Measurements from ENCODE around the gene TECTB. TPM values are rescaled to one million over a fixed set of nuclear protein-coding genes. Genes with fewer than 3 reads are reported as not detected.

TECTB gene
- total RNA-seq, 1 donor from 2014 or later: not detected

DNA sequence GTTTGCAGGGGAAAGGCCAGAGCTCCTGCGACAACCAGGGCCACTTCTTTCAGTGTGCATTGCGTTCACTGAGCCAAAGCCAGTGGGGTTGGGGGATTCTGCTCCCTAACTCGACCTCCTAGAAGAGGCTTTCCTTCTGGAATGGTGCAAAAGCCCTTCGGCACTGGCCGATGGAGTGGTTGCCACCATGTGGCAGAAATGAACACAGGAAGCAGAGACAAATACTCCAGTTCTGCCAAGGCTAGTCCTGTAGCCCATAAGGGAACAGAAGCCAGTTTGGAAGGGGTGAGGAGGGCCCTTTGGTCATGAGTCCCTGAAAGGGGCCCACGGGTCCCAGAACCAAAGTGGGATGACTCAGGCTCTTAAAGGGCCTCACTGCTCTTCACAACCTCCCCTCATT, 61.1 kb downstream of the TECTB start:
- DNase-seq (ENCODE audit: low spot score in 2 of 2) (no peak), FAIRE-seq (no peak)

DNA sequence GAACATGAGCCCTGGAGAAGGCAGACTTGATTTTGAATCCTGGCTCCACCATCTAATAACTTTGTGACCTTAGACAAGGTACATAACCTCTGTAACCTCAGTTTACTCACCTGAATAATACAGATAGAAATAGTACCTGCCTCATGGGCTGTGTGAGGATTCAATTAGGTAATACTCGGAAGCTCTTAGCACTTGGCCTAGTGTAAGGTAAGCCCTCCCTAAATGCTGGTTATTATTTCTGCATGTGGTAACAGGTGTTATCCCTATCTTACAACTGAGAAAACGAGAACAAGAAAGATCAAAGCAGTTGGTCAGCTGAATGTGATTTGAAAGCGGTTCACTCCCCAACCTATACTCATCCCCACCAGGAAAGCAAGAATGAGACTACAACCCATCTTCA, 62.0 kb downstream of the TECTB start:
- FAIRE-seq: no peak

DNA sequence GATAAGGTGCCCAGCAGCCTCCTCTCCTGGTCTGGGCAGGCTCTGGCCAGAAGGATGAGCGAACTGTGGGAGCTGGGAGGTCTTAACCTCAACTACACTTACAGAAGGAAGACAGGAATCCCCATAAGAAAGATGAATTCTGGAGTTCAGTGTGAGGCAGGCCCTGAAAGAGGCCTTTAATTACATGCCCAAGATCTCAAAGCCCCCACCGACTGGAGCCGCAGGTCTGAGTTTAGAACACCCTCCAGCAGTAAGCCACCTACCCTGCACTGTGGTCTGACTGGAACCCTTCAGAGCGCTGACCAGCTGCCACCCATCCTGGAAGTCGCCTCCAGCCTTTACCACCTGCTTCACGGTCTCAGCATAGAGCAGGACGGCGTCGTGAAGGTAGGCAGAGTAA, 62.5 kb downstream of the TECTB start:
- no peak for DNase-seq (ENCODE audit: low spot score in 2 of 2)
- FAIRE-seq: no peak

More for the DNA sequence above, 62.0 kb downstream of the TECTB start:
- no peak for DNase-seq (ENCODE audit: low spot score in 2 of 2)

DNA sequence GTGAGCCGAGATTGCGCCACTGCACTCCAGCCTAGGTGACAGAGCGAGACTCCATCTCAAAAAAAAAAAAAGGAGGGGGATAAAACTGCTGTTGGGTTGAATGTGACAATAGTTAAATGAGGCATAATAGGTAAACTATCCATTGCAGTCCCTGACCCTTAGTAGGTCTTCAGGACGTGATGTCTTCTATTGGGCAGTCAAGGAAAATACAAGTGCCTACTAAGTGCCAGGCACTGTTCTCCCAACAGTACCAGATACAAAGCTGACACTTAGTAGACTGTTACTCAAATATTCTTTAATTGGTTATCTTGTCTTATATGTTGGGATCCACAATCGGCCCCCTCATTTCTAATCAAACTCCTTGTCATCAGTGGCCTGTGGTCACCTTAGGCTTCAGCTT, 63.6 kb downstream of the TECTB start:
- DNase-seq (ENCODE audit: low spot score in 2 of 2) (no peak), FAIRE-seq (no peak)

DNA sequence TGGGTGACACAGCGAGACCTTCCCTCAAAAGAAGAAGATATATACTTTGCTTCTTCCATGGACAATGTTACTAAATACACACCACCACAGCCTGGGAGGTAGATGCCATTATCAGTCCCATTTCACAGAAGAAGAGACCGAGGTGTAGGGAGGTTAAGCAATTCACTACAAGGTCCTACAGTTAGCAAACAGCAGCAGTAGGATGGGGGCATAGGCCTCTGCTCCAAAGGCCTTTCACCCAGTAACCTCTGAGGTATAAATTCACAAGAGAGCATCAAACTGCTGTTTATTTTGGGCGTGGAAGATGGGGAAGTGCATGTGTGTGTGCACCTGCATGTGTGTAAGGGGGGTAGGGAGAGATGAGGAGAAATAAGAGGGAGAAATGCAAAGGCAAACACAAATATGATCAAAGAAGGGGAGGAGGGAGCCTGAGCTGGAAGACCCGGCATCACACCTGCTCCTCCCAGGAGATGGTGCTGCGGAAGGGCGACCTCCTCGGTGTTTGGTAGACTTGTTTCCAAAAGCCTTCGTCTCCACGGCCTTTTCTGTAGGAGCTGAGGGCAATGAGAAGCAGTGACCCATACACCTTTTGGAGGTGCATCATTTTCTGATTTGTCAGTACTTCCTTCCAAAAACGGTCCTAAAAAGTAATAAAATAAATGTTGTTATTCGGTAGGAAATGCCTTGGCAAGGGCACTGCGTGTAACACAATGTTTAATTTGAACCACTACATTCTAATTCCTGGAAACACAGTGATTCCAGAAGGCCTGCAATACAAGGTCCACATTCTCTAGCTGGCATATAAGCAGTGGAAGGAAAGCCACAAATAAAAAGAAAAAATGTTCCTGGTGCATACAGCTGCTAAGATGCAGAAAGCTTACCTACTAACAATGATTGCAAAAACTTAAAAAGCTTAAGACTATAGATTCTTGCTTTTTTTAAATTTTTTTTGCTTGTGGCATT, 64.8 kb downstream of the TECTB start:
- FAIRE-seq (no peak), DNase-seq (ENCODE audit: low spot score in 2 of 2) (no peak)

DNA sequence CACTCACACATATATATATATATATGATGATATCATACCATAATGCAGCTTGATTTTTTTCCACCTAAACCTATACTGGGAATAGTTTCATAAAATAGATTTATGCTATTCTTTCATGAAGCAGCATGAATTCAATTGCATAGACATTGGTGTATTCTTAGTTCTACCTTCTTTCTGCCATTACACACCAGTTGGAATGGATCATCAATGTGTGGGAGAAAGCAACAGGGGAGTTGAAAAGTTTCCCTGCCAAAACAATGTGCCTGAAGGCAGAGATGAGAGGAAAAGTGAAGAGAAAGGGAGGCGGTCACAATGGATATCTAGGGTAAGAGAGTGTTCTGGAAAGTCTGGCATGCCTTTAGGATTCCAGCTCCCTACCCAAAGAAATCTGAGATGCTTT, 65.6 kb downstream of the TECTB start:
- FAIRE-seq (no peak), DNase-seq (ENCODE audit: low spot score in 2 of 2) (peak in 1 of 2 donors; percentile 29)

DNA sequence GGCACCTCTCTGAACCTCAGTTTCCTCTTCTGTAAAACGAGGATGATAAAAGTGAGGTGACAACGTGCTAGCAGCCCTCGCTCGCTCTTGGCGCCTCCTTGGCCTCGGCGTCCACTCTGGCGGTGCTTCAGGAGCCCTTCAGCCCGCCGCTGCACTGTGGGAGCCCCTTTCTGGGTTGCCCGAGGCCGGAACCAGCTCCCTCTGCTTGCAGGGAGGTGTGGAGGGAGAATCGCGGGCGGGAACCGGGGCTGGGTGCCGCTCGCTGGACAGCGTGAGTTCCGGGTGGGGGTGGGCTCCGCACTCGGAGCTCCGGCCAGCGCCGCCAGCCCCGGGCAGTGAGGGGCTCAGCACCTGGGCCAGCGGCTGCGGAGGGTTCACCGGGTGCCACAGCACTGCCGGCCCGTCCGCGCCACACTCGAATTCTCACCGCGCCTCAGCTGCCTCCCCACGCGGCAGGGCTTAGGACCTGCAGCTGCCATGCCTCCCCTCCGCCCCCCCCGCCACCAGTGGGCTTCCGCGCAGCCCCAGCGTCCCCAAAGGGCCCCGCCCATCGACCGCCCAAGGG, 66.4 kb downstream of the TECTB start:
- DNase-seq (ENCODE audit: low spot score in 2 of 2) (no peak), FAIRE-seq (no peak)

DNA sequence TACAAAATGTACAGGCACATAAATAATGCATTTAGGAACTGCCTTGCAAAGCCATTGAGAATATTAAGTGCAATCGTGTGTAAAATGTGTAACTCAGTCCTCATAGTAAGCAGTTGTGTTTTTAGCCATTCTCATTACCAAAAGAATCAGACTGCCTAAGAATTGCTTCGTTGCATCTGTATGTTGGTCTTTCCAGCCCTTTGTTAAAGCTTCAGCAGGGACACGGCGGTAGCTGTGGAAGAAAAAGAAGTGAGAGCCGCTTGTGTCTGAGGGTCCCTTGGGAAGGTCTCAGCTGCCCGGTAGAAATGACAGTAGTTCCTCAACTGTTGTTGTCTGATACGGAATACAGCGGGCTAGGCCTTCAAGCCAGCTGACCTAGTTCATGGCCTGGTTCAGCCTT, 67.9 kb downstream of the TECTB start:
- no peak for DNase-seq (ENCODE audit: low spot score in 2 of 2)
- no peak for FAIRE-seq

DNA sequence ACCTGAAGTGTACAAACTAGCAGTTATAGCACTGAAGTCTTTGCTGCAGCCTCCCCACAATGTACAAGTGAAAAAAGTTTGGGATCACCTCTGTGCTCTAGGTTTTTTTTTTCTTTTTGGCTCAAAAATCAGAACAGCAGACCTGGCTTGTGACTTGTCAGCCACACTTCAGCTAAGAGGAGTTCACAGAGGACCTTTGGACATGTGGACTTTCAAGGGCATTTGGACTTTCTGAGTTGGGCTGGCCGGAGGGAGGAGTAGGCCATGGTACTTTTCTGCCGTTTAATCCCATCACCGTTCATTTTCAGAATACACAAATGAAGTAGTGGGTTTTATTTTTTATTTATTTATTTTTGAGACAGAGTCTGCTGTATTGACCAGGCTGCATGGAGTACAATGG, 68.8 kb downstream of the TECTB start:
- DNase-seq (ENCODE audit: low spot score in 2 of 2): no peak
- no peak for FAIRE-seq

DNA sequence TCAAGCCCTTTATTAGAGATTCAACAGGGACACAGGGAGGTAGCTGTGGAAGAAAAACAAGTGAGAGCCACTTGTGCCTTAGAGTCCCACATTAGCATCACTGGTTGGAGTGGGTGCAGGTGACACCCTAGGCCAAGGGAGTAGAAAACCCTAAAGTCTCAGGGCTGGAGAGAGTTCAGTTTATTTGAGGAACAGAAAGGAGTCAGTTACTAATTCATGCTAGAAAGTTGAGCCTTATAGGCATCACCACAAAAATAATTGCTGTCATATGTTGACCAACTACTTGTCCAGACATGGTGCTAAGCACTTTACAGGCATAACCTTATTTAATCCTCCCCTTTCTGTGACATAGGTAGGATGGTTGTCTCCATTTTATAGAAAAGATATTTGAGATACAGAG, 69.8 kb downstream of the TECTB start:
- no peak for DNase-seq (ENCODE audit: low spot score in 2 of 2)
- no peak for FAIRE-seq

Small RNAs within 50 kb of the gene (small RNA-seq; reads per million reads assigned to genes)
- not detected for gene MIR6715A

Other genes with a start within 250 kb of the TECTB start
- 51.0 TPM for gene GPAM, start 99.6 kb upstream of the TECTB start, total RNA-seq
- 2.4 TPM for gene ACSL5, start 90.7 kb downstream of the TECTB start, total RNA-seq
- 31.0 TPM for gene ZDHHC6, start 163.5 kb downstream of the TECTB start, total RNA-seq
- gene VTI1A, start 163.8 kb downstream of the TECTB start, total RNA-seq: 48.1 TPM

Measured in frontal cortex (tissue), 4 donors.